Prostate gland (tissue), 2 donors: ENCODE measurements around the gene UBE2O. TPM values are rescaled to one million over a fixed set of nuclear protein-coding genes. Genes with fewer than 3 reads are reported as not detected.

Source experiments
- DNase-seq: peaks from one replicate; pipeline ENCODE4 v3.0.0-alpha.2; 2019; ENCODE audit warnings: low spot score
- H3K27ac ChIP-seq, 2 donors: fragments of 200-600 bp; sonication (generic); 2 replicates each; pipeline ENCODE4 v1.5.1; 2017 to 2019
- H3K27me3 ChIP-seq: fragments of 200-600 bp; sonication (generic); replicated peaks from 2 replicates; pipeline ENCODE4 v1.5.1; 2019; ENCODE audit not compliant: insufficient read depth
- H3K36me3 ChIP-seq, 2 donors: fragments of 200-600 bp; sonication (generic); 1 replicate in 1 of 2; 2 replicates in 1 of 2; pipeline versions ENCODE4 v1.5.1 to v1.8.1; 2017 to 2019
- H3K4me1 ChIP-seq: fragments of 200-600 bp; sonication (generic); replicated peaks from 2 replicates; pipeline ENCODE4 v1.5.1; 2019
- H3K4me3 ChIP-seq, 2 donors: fragments of 200-600 bp; sonication (generic); 2 replicates each; pipeline ENCODE4 v1.5.1; 2017 to 2019
- H3K9me3 ChIP-seq: fragments of 200-600 bp; sonication (generic); 2 replicates; pipeline ENCODE4 v1.5.1; 2017
- CTCF ChIP-seq, 4 experiments: fragments of 200-600 bp in 2 of 4; fragments of 450-650 bp in 2 of 4; sonication (generic) in 2 of 4; IDR thresholded peaks; 1 replicate in 3 of 4; 2 replicates in 1 of 4; pipeline ENCODE4 v1.5.1; 2016 to 2019; ENCODE audit warnings: antibody characterized with exemption in 4 of 4, mild to moderate bottlenecking in 2 of 4, moderate library complexity in 2 of 4
- POLR2A ChIP-seq: fragments of 450-650 bp; IDR thresholded peaks from one replicate; pipeline ENCODE4 v1.6.1; 2016; ENCODE audit warnings: antibody characterized with exemption, mild to moderate bottlenecking
- POLR2AphosphoS5 ChIP-seq: sonication (generic); formaldehyde crosslinking; IDR thresholded peaks from one replicate; pipeline ENCODE4 v1.6.1; 2017; ENCODE audit warnings: antibody characterized with exemption
- WGBS: methylation state at CpG from one replicate; pipeline ENCODE4 v1.1.5; 2018; 5-methylcytosine and 5-hydroxymethylcytosine counted together
- intact Hi-C: fragments of 100-400 bp; cut with DNase I; formaldehyde crosslinking; loops from one replicate; pipeline ENCODE4 v1.14.2; 2022
- total RNA-seq, 2 donors: library from RNA; depleted of rRNA; stranded (reverse); fragments of >200 nt; gene quantifications; one replicate each; pipeline ENCODE4 v1.1.0, GENCODE V29; 2016

Gene UBE2O
- 10 to 100 TPM; 19.9 to 39.8 TPM for total RNA-seq

- Histone ChIP-seq H3K27ac (peak within 1 kb of the TSS; percentile 57 to 58), H3K9me3 (no peaks in the 10 kb centered on the region), H3K4me1 (peaks cover 7% of the 10 kb centered on the region), H3K4me3 (peak within 1 kb of the TSS; percentile 65 to 88), H3K27me3 (no peaks in the 10 kb centered on the region), H3K36me3 (no peaks in the 10 kb centered on the region)
- DNase-seq = peak; percentile 76
- TF ChIP-seq CTCF (IDR thresholded peaks at IDR 0.05) (peak in 2 of 4 experiments; percentile 45 to 54), POLR2AphosphoS5 (peak; percentile 9), POLR2A (peak; percentile 79)
- intact Hi-C loops = loop anchor here (5.0 kb wide), 1 partner anchor 41 kb away; no protein-coding TSS in a partner anchor
- WGBS = 1% methylated on average over 97 of the region's 101 CpGs
These were observed at the start of gene UBE2O for GRCh38 chr17:76452660-76453430. Gene UBE2O (minus strand): TSS chr17:76453152. CDS start chr17:76453141, 11 bp downstream.

- Histone ChIP-seq H3K36me3 (no peaks in the 10 kb centered on the region), H3K27ac (peak overlapping the region; percentile 73 to 76), H3K4me3 (peak overlapping the region; percentile 56 to 65), H3K27me3 (no peaks in the 10 kb centered on the region), H3K4me1 (peaks cover 8% of the 10 kb centered on the region), H3K9me3 (no peaks in the 10 kb centered on the region)
- intact Hi-C loops = no loop called here
- WGBS = 79% methylated on average over 11 of the region's 11 CpGs
- DNase-seq = no peak
- TF ChIP-seq POLR2A (no peak), POLR2AphosphoS5 (no peak), CTCF (IDR thresholded peaks at IDR 0.05) (no peak)
These were observed 48.9 kb upstream of the UBE2O start for GRCh38 chr17:76501827-76502307.

- Histone ChIP-seq H3K27ac (peak within 1 kb of the TSS; percentile 73 to 76), H3K4me1 (peaks cover 9% of the 10 kb centered on the region), H3K27me3 (no peaks in the 10 kb centered on the region), H3K36me3 (no peaks in the 10 kb centered on the region), H3K4me3 (peak within 1 kb of the TSS; percentile 56 to 65), H3K9me3 (no peaks in the 10 kb centered on the region)
- intact Hi-C loops = no loop called here
- peak; percentile 90 for DNase-seq
- TF ChIP-seq CTCF (IDR thresholded peaks at IDR 0.05) = no peak
- peak; percentile 42 for TF ChIP-seq POLR2AphosphoS5
- peak; percentile 95 for TF ChIP-seq POLR2A
- WGBS = 2% methylated on average over 52 of the region's 72 CpGs
These were observed 48.3 kb upstream of the UBE2O start, which contains the start of gene RHBDF2 for GRCh38 chr17:76501018-76501826. Gene RHBDF2 (minus strand): TSS chr17:76501423. CDS start chr17:76481524, 19,899 bp downstream.

- H3K4me3 ChIP-seq = peak overlapping the region; percentile 56 to 65
- H3K36me3 ChIP-seq = no peaks in the 10 kb centered on the region
- DNase-seq = no peak
- intact Hi-C loops = no loop called here
- H3K27me3 ChIP-seq = no peaks in the 10 kb centered on the region
- H3K9me3 ChIP-seq = no peaks in the 10 kb centered on the region
- peaks cover 13% of the 10 kb centered on the region for H3K4me1 ChIP-seq
- TF ChIP-seq POLR2AphosphoS5 (no peak), POLR2A (no peak), CTCF (IDR thresholded peaks at IDR 0.05) (no peak)
- WGBS = 36% methylated on average over 10 of the region's 10 CpGs
- H3K27ac ChIP-seq = peak overlapping the region; percentile 73 to 76
These were observed 47.7 kb upstream of the UBE2O start for GRCh38 chr17:76500747-76501017.
